ENCODE measurements around the gene CDHR3. TPM values are rescaled to one million over a fixed set of nuclear protein-coding genes. Genes with fewer than 3 reads are reported as not detected.

Gene CDHR3
- total and polyA plus RNA-seq, 2 of the 8 experiments (the other 6 are each of a cell fraction or from before 2014, with no cell fraction given) = 6.4 to 6.8 TPM

DNA sequence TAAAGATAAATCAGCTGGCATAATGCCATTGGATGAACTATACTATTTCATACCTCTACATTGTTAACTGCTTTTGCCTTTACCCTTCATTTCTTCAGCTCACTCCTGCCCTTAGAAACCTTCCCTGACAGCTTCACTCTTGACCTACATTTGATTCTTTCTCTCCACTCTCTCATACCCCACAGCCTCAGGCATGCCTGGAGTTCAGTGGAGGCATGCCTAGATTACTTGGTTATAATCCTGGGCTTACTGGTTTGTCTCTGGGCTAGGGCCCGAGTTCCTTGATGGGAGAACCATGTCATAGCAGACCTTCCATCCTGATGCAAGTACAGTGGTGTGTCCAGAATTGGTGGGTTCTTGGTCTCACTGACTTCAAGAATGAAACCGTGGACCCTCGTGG is 8.4 kb upstream of the CDHR3 start (continued):
- TF ChIP-seq TAF1 (IDR thresholded peaks at IDR 0.05; ENCODE audit: low read depth, low read length) (no peak), TAF7 (optimal IDR thresholded peaks at IDR 0.05; ENCODE audit: borderline replicate concordance, low read depth, low read length) (no peak), SUZ12 (IDR thresholded peaks at IDR 0.05; ENCODE audit: low read length) (no peak), YY1 (IDR thresholded peaks at IDR 0.05; ENCODE audit: low read depth, low read length) (no peak), CHD2 (IDR thresholded peaks at IDR 0.05; ENCODE audit: low read length) (no peak), TCF12 (IDR thresholded peaks at IDR 0.05; ENCODE audit: low read depth, low read length) (no peak)
